H9 (cell line): ENCODE results near the gene C1QTNF3. TPM values are rescaled to one million over a fixed set of nuclear protein-coding genes. Genes with fewer than 3 reads are reported as not detected.

Experiments used
- DNase-seq: peaks from one replicate; pipeline ENCODE4 v3.0.0-alpha.2; 2017
- H2AFZ ChIP-seq: one replicate; pipeline ENCODE4 v1.6.1; 2013; ENCODE audit warnings: mild to moderate bottlenecking, low read length, control low read depth, moderate library complexity
- H2AK5ac ChIP-seq: 2 replicates; pipeline ENCODE4 v1.6.1; 2013; ENCODE audit warnings: low read length, control low read depth, mixed read lengths; ENCODE audit not compliant: insufficient read length
- H2BK120ac ChIP-seq: one replicate; pipeline ENCODE4 v1.6.1; 2013; ENCODE audit warnings: low read depth, mild to moderate bottlenecking, low read length, control low read depth, inconsistent platforms; ENCODE audit not compliant: poor library complexity, severe bottlenecking
- H2BK12ac ChIP-seq: 2 replicates; pipeline ENCODE4 v1.6.1; 2013; ENCODE audit warnings: low read length, control low read depth, mixed read lengths, low read depth; ENCODE audit not compliant: insufficient read length
- H2BK15ac ChIP-seq: 2 replicates; pipeline ENCODE4 v1.6.1; 2013; ENCODE audit warnings: low read depth, low read length, control low read depth
- H2BK20ac ChIP-seq: one replicate; pipeline ENCODE4 v1.6.1; 2013; ENCODE audit warnings: low read depth, mild to moderate bottlenecking, low read length, control low read depth, inconsistent platforms; ENCODE audit not compliant: poor library complexity, severe bottlenecking
- H2BK5ac ChIP-seq: 2 replicates; pipeline ENCODE4 v1.6.1; 2013; ENCODE audit warnings: low read length, control low read depth, mixed read lengths; ENCODE audit not compliant: insufficient read length
- H3K14ac ChIP-seq: 2 replicates; pipeline ENCODE4 v1.6.1; 2013; ENCODE audit warnings: low read length, control low read depth; ENCODE audit not compliant: insufficient read depth
- H3K18ac ChIP-seq: 2 replicates; pipeline ENCODE4 v1.6.1; 2013; ENCODE audit warnings: low read depth, mild to moderate bottlenecking, mixed read lengths, low read length, control low read depth; ENCODE audit not compliant: insufficient read length
- H3K23ac ChIP-seq: 2 replicates; pipeline ENCODE4 v1.6.1; 2013; ENCODE audit warnings: low read length, control low read depth, mixed read lengths, low read depth; ENCODE audit not compliant: insufficient read length
- H3K23me2 ChIP-seq: 2 replicates; pipeline ENCODE4 v1.6.1; 2013; ENCODE audit warnings: low read depth, mild to moderate bottlenecking, mixed read lengths, low read length, control low read depth; ENCODE audit not compliant: insufficient read length, poor library complexity, severe bottlenecking
- H3K27ac ChIP-seq: 2 replicates; pipeline ENCODE4 v1.5.1; 2013; ENCODE audit warnings: low read length, control low read depth, mixed read lengths, low read depth; ENCODE audit not compliant: insufficient read length
- H3K27me3 ChIP-seq: 2 replicates; pipeline ENCODE4 v1.6.1; 2013; ENCODE audit warnings: low read length, control low read depth, inconsistent platforms; ENCODE audit not compliant: insufficient read depth
- H3K4ac ChIP-seq: 2 replicates; pipeline ENCODE4 v1.6.1; 2013; ENCODE audit warnings: low read depth, mild to moderate bottlenecking, control low read depth, inconsistent platforms, low read length, moderate library complexity
- H3K4me1 ChIP-seq: 2 replicates; pipeline ENCODE4 v1.6.1; 2013; ENCODE audit warnings: low read length, control low read depth, inconsistent platforms; ENCODE audit not compliant: insufficient read depth
- H3K4me2 ChIP-seq: 2 replicates; pipeline ENCODE4 v1.6.1; 2013; ENCODE audit warnings: low read length, control low read depth, mixed read lengths; ENCODE audit not compliant: insufficient read length, insufficient read depth
- H3K56ac ChIP-seq: 2 replicates; pipeline ENCODE4 v1.6.1; 2013; ENCODE audit warnings: low read depth, mild to moderate bottlenecking, mixed read lengths, low read length, control low read depth; ENCODE audit not compliant: insufficient read length
- H3K79me1 ChIP-seq: 2 replicates; pipeline ENCODE4 v1.6.1; 2013; ENCODE audit warnings: low read depth, mild to moderate bottlenecking, moderate library complexity, low read length, control low read depth, inconsistent platforms; ENCODE audit not compliant: insufficient read depth, poor library complexity, severe bottlenecking
- H3K79me2 ChIP-seq: 2 replicates; pipeline ENCODE4 v1.6.1; 2013; ENCODE audit warnings: low read length, control low read depth, inconsistent platforms; ENCODE audit not compliant: insufficient read depth
- H3K9ac ChIP-seq: 2 replicates; pipeline ENCODE4 v1.6.1; 2013; ENCODE audit warnings: low read length, control low read depth, mixed read lengths; ENCODE audit not compliant: insufficient read length; ENCODE audit errors: extremely low read depth
- H3K9me3 ChIP-seq: one replicate; pipeline ENCODE4 v1.6.1; 2013; ENCODE audit warnings: low read depth, low read length, inconsistent platforms; ENCODE audit not compliant: control insufficient read depth
- H3T11ph ChIP-seq: one replicate; pipeline ENCODE4 v1.6.1; 2013; ENCODE audit warnings: mild to moderate bottlenecking, low read length, control low read depth, inconsistent platforms
- H4K20me1 ChIP-seq: one replicate; pipeline ENCODE4 v1.6.1; 2013; ENCODE audit not compliant: control insufficient read depth, insufficient read length, insufficient read depth
- H4K5ac ChIP-seq: 2 replicates; pipeline ENCODE4 v1.6.1; 2013; ENCODE audit warnings: low read depth, mild to moderate bottlenecking, mixed read lengths, low read length, control low read depth; ENCODE audit not compliant: insufficient read length
- H4K8ac ChIP-seq: replicated peaks from 2 replicates; pipeline ENCODE4 v1.6.1; 2013; ENCODE audit warnings: low read length, control low read depth, mixed read lengths, low read depth; ENCODE audit not compliant: insufficient read length
- H4K91ac ChIP-seq: 2 replicates; pipeline ENCODE4 v1.6.1; 2013; ENCODE audit warnings: low read depth, mild to moderate bottlenecking, moderate library complexity, mixed read lengths, low read length, control low read depth; ENCODE audit not compliant: insufficient read length
- H3K27ac Mint-ChIP-seq, 3 experiments: 2 replicates in 2 of 3; 3 replicates in 1 of 3; pipeline ENCODE4 v1.8.0; 2020 to 2021; ENCODE audit warnings: mixed read lengths in 3 of 3, mild to moderate bottlenecking in 1 of 3, moderate library complexity in 1 of 3
- H3K27me3 Mint-ChIP-seq: 2 replicates; pipeline ENCODE4 v1.8.0; 2021; ENCODE audit warnings: low read depth, mild to moderate bottlenecking, moderate library complexity, mixed read lengths
- H3K36me3 Mint-ChIP-seq, 3 experiments: 2 replicates in 2 of 3; 3 replicates in 1 of 3; pipeline ENCODE4 v1.8.0; 2020 to 2021; ENCODE audit warnings: low read depth in 3 of 3, mixed read lengths in 3 of 3; ENCODE audit not compliant: insufficient read depth in 1 of 3
- H3K4me1 Mint-ChIP-seq, 2 experiments: 2 replicates each; pipeline ENCODE4 v1.8.0; 2020; ENCODE audit warnings: mixed read lengths in 2 of 2
- H3K4me3 Mint-ChIP-seq, 2 experiments: 2 replicates in 1 of 2; 3 replicates in 1 of 2; pipeline ENCODE4 v1.8.0; 2020 to 2021; ENCODE audit warnings: mild to moderate bottlenecking in 2 of 2, mixed read lengths in 2 of 2, moderate library complexity in 1 of 2
- H3K9me3 Mint-ChIP-seq, 2 experiments: 2 replicates in 1 of 2; 3 replicates in 1 of 2; pipeline ENCODE4 v1.8.0; 2020; ENCODE audit warnings: mild to moderate bottlenecking in 2 of 2, mixed read lengths in 2 of 2, moderate library complexity in 1 of 2
- WGBS: extraction: QIAGEN DNeasy Blood & Tissue Kit; methylation state at CpG from one replicate; pipeline ENCODE4 v1.1.7; 2013; ENCODE audit warnings: missing lambda C conversion rate, low lambda C conversion rate, mixed read lengths; ENCODE audit not compliant: insufficient read length; ENCODE audit errors: extremely low coverage; 5-methylcytosine and 5-hydroxymethylcytosine counted together
- total RNA-seq: library from RNA; stranded (reverse); gene quantifications from 2 replicates; pipeline ENCODE4 v1.2.1, GENCODE V29; 2021
- TF ChIP-seq, protein P1 (sequence below): fragments of 200-600 bp; sonication (generic); conservative IDR thresholded peaks from 3 replicates; pipeline ENCODE4 v1.8.0; 2021; ENCODE audit warnings: antibody characterized with exemption, mild to moderate bottlenecking

Gene C1QTNF3
- total RNA-seq, 1 experiment from 2014 or later = 1.1 TPM

DNA sequence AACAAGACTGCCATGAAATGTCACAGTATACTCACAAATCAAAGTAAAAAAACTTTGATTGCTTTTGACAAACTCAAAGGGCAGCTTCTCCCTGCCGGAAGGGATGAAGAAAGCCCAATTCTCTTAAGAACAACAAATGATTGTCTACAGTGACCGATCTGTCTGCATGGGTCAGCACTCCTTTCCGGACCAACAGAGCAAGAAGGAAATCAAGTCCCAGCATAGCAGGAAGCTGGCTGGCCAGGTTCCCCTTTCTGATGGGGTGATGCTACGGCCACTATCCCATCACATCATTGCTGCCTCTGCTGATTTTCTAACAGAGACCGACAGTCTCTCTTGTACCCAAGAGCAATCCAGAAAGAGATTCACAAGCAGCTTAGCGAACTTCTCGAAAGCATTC is 692 bp downstream of the C1QTNF3 start:
- Histone ChIP-seq H3K27ac (no peak overlapping the region), H2BK120ac (no peak overlapping the region), H3K79me1 (no peaks in the 10 kb centered on the region), H4K5ac (no peak overlapping the region), H3K9me3 (no peaks in the 10 kb centered on the region), H4K20me1 (no peaks in the 10 kb centered on the region), H3K23ac (no peak overlapping the region), H4K8ac (no peak overlapping the region), H3K4me2 (no peak overlapping the region), H2AFZ (no peak overlapping the region), H2BK5ac (no peak overlapping the region), H3T11ph (no peak overlapping the region), H3K27me3 (no peaks in the 10 kb centered on the region), H3K18ac (no peak overlapping the region), H3K14ac (no peak overlapping the region), H2BK15ac (no peak overlapping the region), H3K79me2 (no peaks in the 10 kb centered on the region), H3K4me1 (0 out of 2 replicates have a peak, but pooled peaks cover 2% of the 10 kb centered on the region), H3K9ac (no peak overlapping the region), H2AK5ac (no peak overlapping the region), H2BK12ac (no peak overlapping the region), H3K23me2 (no peaks in the 10 kb centered on the region), H4K91ac (no peak overlapping the region), H2BK20ac (no peak overlapping the region), H3K4ac (no peak overlapping the region), H3K56ac (no peak overlapping the region)
- no peak for DNase-seq
- Mint-ChIP-seq H3K27ac (no peak overlapping the region), H3K9me3 (peaks cover 2 to 3% of the 10 kb centered on the region in 2 experiments; a peak in 2 of 5 replicates), H3K27me3 (no peaks in the 10 kb centered on the region), H3K4me3 (no peak overlapping the region), H3K36me3 (peaks cover 0 to 6% (median 1%) of the 10 kb centered on the region in 3 experiments; a peak in 3 of 7 replicates), H3K4me1 (peaks cover 22 to 24% of the 10 kb centered on the region in 2 experiments)
- WGBS = no CpG with 5 or more reads among the region's 7 CpGs
- TF ChIP-seq, protein P1, sequence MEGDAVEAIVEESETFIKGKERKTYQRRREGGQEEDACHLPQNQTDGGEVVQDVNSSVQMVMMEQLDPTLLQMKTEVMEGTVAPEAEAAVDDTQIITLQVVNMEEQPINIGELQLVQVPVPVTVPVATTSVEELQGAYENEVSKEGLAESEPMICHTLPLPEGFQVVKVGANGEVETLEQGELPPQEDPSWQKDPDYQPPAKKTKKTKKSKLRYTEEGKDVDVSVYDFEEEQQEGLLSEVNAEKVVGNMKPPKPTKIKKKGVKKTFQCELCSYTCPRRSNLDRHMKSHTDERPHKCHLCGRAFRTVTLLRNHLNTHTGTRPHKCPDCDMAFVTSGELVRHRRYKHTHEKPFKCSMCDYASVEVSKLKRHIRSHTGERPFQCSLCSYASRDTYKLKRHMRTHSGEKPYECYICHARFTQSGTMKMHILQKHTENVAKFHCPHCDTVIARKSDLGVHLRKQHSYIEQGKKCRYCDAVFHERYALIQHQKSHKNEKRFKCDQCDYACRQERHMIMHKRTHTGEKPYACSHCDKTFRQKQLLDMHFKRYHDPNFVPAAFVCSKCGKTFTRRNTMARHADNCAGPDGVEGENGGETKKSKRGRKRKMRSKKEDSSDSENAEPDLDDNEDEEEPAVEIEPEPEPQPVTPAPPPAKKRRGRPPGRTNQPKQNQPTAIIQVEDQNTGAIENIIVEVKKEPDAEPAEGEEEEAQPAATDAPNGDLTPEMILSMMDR = no peak
